Parathyroid adenoma (tissue), 2 donors: ENCODE results near the gene GRIK4.

ENCODE experiments used
- H2AFZ ChIP-seq: fragments of 300-600 bp; sonication (generic); one replicate; pipeline ENCODE4 v1.7.0; 2017; ENCODE audit warnings: antibody characterized with exemption, mild to moderate bottlenecking
- H3K27ac ChIP-seq: fragments of 300-600 bp; sonication (generic); one replicate; pipeline ENCODE4 v1.7.0; 2017
- H3K27me3 ChIP-seq: fragments of 300-600 bp; sonication (generic); one replicate; pipeline ENCODE4 v1.7.0; 2017; ENCODE audit warnings: low read length; ENCODE audit not compliant: control insufficient read depth, insufficient read depth
- H3K36me3 ChIP-seq: fragments of 300-600 bp; sonication (generic); one replicate; pipeline ENCODE4 v1.7.0; 2017; ENCODE audit warnings: low read length; ENCODE audit not compliant: control insufficient read depth, insufficient read depth
- H3K4me1 ChIP-seq: fragments of 300-600 bp; sonication (generic); one replicate; pipeline ENCODE4 v1.7.0; 2017; ENCODE audit warnings: control low read depth
- H3K4me2 ChIP-seq: fragments of 300-600 bp; sonication (generic); one replicate; pipeline ENCODE4 v1.7.0; 2017; ENCODE audit warnings: low read length
- H3K4me3 ChIP-seq: fragments of 300-600 bp; sonication (generic); one replicate; pipeline ENCODE4 v1.7.0; 2017; ENCODE audit warnings: low read depth, low read length
- H3K79me2 ChIP-seq: fragments of 300-600 bp; sonication (generic); one replicate; pipeline ENCODE4 v1.7.0; 2017; ENCODE audit warnings: control low read depth
- H3K9ac ChIP-seq: fragments of 300-600 bp; sonication (generic); one replicate; pipeline ENCODE4 v1.7.0; 2017; ENCODE audit warnings: mild to moderate bottlenecking
- H3K9me3 ChIP-seq: fragments of 300-600 bp; sonication (generic); one replicate; pipeline ENCODE4 v1.7.0; 2017; ENCODE audit warnings: low read length; ENCODE audit not compliant: control insufficient read depth
- TF ChIP-seq, protein P1 (sequence below): fragments of 300-600 bp; sonication (generic); IDR thresholded peaks from one replicate; pipeline ENCODE4 v1.7.0; 2017; ENCODE audit warnings: antibody characterized with exemption, mild to moderate bottlenecking
- donor health status: primary hyperparathyroidism.

GRIK4 gene

GRCh38 chr11:120536091-120536796 is 24.7 kb downstream of the GRIK4 start:
- no peaks in the 10 kb centered on the region for H3K9me3 ChIP-seq
- H3K27ac ChIP-seq: no peak overlapping the region
- no peak overlapping the region for H2AFZ ChIP-seq
- H3K79me2 ChIP-seq: no peaks in the 10 kb centered on the region
- H3K9ac ChIP-seq: no peak overlapping the region
- TF ChIP-seq, protein P1, sequence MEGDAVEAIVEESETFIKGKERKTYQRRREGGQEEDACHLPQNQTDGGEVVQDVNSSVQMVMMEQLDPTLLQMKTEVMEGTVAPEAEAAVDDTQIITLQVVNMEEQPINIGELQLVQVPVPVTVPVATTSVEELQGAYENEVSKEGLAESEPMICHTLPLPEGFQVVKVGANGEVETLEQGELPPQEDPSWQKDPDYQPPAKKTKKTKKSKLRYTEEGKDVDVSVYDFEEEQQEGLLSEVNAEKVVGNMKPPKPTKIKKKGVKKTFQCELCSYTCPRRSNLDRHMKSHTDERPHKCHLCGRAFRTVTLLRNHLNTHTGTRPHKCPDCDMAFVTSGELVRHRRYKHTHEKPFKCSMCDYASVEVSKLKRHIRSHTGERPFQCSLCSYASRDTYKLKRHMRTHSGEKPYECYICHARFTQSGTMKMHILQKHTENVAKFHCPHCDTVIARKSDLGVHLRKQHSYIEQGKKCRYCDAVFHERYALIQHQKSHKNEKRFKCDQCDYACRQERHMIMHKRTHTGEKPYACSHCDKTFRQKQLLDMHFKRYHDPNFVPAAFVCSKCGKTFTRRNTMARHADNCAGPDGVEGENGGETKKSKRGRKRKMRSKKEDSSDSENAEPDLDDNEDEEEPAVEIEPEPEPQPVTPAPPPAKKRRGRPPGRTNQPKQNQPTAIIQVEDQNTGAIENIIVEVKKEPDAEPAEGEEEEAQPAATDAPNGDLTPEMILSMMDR: no peak
- H3K27me3 ChIP-seq: no peaks in the 10 kb centered on the region
- H3K4me1 ChIP-seq: no peaks in the 10 kb centered on the region
- no peak overlapping the region for H3K4me2 ChIP-seq
- no peak overlapping the region for H3K4me3 ChIP-seq
- no peaks in the 10 kb centered on the region for H3K36me3 ChIP-seq

DNA sequence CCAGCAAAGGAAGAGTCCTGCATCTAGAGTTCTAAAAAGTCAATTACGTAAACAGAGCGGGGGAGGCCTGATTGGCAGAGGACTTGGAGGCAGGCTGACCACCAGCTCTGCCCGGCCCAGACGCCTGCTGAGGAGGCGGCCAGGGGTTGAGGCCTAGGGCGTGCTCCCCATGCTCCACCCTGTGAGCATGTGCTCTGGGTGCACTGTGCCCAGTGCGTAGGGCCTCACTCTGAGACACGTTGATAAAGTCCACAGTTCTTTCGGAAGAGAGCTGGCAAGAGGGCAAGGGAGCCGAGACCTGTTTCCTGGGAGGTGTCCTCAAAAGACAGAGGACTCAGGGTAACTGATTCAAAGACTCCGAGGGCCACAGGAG is 25.2 kb downstream of the GRIK4 start:
- no peak overlapping the region for H3K9ac ChIP-seq
- H3K36me3 ChIP-seq: no peaks in the 10 kb centered on the region
- H3K27ac ChIP-seq: no peak overlapping the region
- TF ChIP-seq, protein P1: no peak
- H3K4me3 ChIP-seq: no peak overlapping the region
- H3K9me3 ChIP-seq: no peaks in the 10 kb centered on the region
- no peaks in the 10 kb centered on the region for H3K79me2 ChIP-seq
- no peak overlapping the region for H2AFZ ChIP-seq
- H3K4me1 ChIP-seq: no peaks in the 10 kb centered on the region
- H3K27me3 ChIP-seq: no peaks in the 10 kb centered on the region
- no peak overlapping the region for H3K4me2 ChIP-seq

- Histone ChIP-seq H3K4me2 (no peak overlapping the region), H3K9ac (no peak overlapping the region), H3K4me1 (no peaks in the 10 kb centered on the region), H3K79me2 (no peaks in the 10 kb centered on the region), H3K9me3 (no peaks in the 10 kb centered on the region), H3K27ac (no peak overlapping the region), H3K27me3 (no peaks in the 10 kb centered on the region), H2AFZ (no peak overlapping the region), H3K36me3 (no peaks in the 10 kb centered on the region), H3K4me3 (no peak overlapping the region)
- TF ChIP-seq, protein P1: no peak
Measured at GRCh38 chr11:120537996-120538395, 26.4 kb downstream of the GRIK4 start.

- no peaks in the 10 kb centered on the region for H3K4me1 ChIP-seq
- no peak overlapping the region for H3K9ac ChIP-seq
Measured at GRCh38 chr11:120538707-120539106, 27.2 kb downstream of the GRIK4 start.

More at GRCh38 chr11:120538707-120539106, 27.2 kb downstream of the GRIK4 start:
- Histone ChIP-seq H3K27ac (no peak overlapping the region), H3K9me3 (no peaks in the 10 kb centered on the region), H3K4me2 (no peak overlapping the region), H3K79me2 (no peaks in the 10 kb centered on the region), H3K36me3 (no peaks in the 10 kb centered on the region), H3K4me3 (no peak overlapping the region), H3K27me3 (no peaks in the 10 kb centered on the region), H2AFZ (no peak overlapping the region)
- TF ChIP-seq, protein P1: no peak
